GM12878 (cell line): ENCODE data around the gene IFIT1. TPM values are rescaled to one million over a fixed set of nuclear protein-coding genes. Genes with fewer than 3 reads are reported as not detected.

ENCODE experiments used
- BMI1 ChIP-seq: fragments of 450-650 bp; IDR thresholded peaks from 2 replicates; pipeline ENCODE4 v1.6.1; 2016; ENCODE audit warnings: mild to moderate bottlenecking, moderate library complexity, borderline replicate concordance
- CHD2 ChIP-seq: IDR thresholded peaks from 2 replicates; pipeline ENCODE4 v1.6.1; 2011; ENCODE audit warnings: low read depth, low read length, improper control_type of control experiment, borderline replicate concordance
- EP300 ChIP-seq, 2 experiments: fragments of 150-350 bp in 1 of 2; IDR thresholded peaks; 2 replicates each; pipeline ENCODE4 v1.6.1; 2011 to 2012; ENCODE audit warnings: low read depth in 2 of 2, low read length in 2 of 2, borderline replicate concordance in 1 of 2, improper control_type of control experiment in 1 of 2, inconsistent platforms in 1 of 2; ENCODE audit not compliant: control insufficient read depth in 1 of 2
- GATAD2B ChIP-seq: fragments of 450-650 bp; conservative IDR thresholded peaks from 2 replicates; pipeline ENCODE4 v1.6.1; 2017; ENCODE audit warnings: low read depth, mild to moderate bottlenecking, moderate library complexity
- KDM1A ChIP-seq: fragments of 200-600 bp; sonication (generic); IDR thresholded peaks from 2 replicates; pipeline ENCODE4 v1.6.1; 2016; ENCODE audit warnings: borderline replicate concordance
- KLF5 ChIP-seq: fragments of 450-650 bp; IDR thresholded peaks from 2 replicates; pipeline ENCODE4 v1.6.1; 2014; ENCODE audit warnings: mild to moderate bottlenecking; ENCODE audit not compliant: partially characterized antibody
- MYC ChIP-seq: IDR thresholded peaks from 2 replicates; pipeline ENCODE4 v1.6.1; 2011; ENCODE audit warnings: mild to moderate bottlenecking, low read length, moderate library complexity, inconsistent platforms; ENCODE audit not compliant: insufficient read depth, insufficient replicate concordance, insufficient read length, severe bottlenecking
- NFIC ChIP-seq: IDR thresholded peaks from 2 replicates; pipeline ENCODE4 v1.6.1; 2012; ENCODE audit warnings: low read depth, mild to moderate bottlenecking, inconsistent platforms, low read length, moderate library complexity
- NFXL1 ChIP-seq: fragments of 450-650 bp; IDR thresholded peaks from 2 replicates; pipeline ENCODE4 v1.6.1; 2017; ENCODE audit warnings: antibody characterized with exemption, mild to moderate bottlenecking, borderline replicate concordance
- NR2C2 ChIP-seq: IDR thresholded peaks from 2 replicates; pipeline ENCODE4 v1.6.1; 2011; ENCODE audit warnings: borderline replicate concordance, low read depth; ENCODE audit not compliant: control insufficient read depth, insufficient read length
- RBBP5 ChIP-seq: fragments of 200-600 bp; sonication (generic); conservative IDR thresholded peaks from 2 replicates; pipeline ENCODE4 v1.6.1; 2016
- SPI1 ChIP-seq: IDR thresholded peaks from 2 replicates; pipeline ENCODE4 v1.6.1; 2011; ENCODE audit warnings: low read depth, mild to moderate bottlenecking, low read length, moderate library complexity, borderline replicate concordance; ENCODE audit not compliant: insufficient read depth
- STAT3 ChIP-seq: IDR thresholded peaks from 2 replicates; pipeline ENCODE4 v1.6.1; 2011; ENCODE audit warnings: low read depth, low read length, improper control_type of control experiment
- SUZ12 ChIP-seq: fragments of 200-600 bp; sonication (generic); IDR thresholded peaks from one replicate; pipeline ENCODE4 v1.6.1; 2018; ENCODE audit warnings: antibody characterized with exemption, mild to moderate bottlenecking; ENCODE audit not compliant: unreplicated experiment
- TARDBP ChIP-seq: IDR thresholded peaks from 2 replicates; pipeline ENCODE4 v1.6.1; 2016; ENCODE audit warnings: borderline replicate concordance
- TCF7 ChIP-seq: IDR thresholded peaks from 2 replicates; pipeline ENCODE4 v1.6.1; 2014; ENCODE audit warnings: antibody characterized with exemption, borderline replicate concordance
- WRNIP1 ChIP-seq: IDR thresholded peaks from 2 replicates; pipeline ENCODE4 v1.6.1; 2011; ENCODE audit warnings: low read depth, low read length, improper control_type of control experiment, borderline replicate concordance
- ZNF217 ChIP-seq: fragments of 450-650 bp; IDR thresholded peaks from 2 replicates; pipeline ENCODE4 v1.6.1; 2017; ENCODE audit warnings: antibody characterized with exemption, mild to moderate bottlenecking
- ZNF24 ChIP-seq: fragments of 450-650 bp; IDR thresholded peaks from 2 replicates; pipeline ENCODE4 v1.6.1; 2017; ENCODE audit warnings: antibody characterized with exemption, mild to moderate bottlenecking
- ZSCAN29 ChIP-seq: fragments of 450-650 bp; IDR thresholded peaks from 2 replicates; pipeline ENCODE4 v1.6.1; 2017; ENCODE audit warnings: mild to moderate bottlenecking, moderate library complexity
- ZZZ3 ChIP-seq: IDR thresholded peaks from 2 replicates; pipeline ENCODE4 v1.6.1; 2011; ENCODE audit warnings: low read depth; ENCODE audit not compliant: control insufficient read depth, insufficient read length
- polyA plus RNA-seq, 11 experiments: library from polyadenylated mRNA; depleted of rRNA in 4 of 11; unstranded in 6 of 11; stranded (reverse) in 5 of 11; fragments of >200 nt; fragmentation: Nextera tagmentation in 4 of 11; fragmentation: Illumina TruSeq in 1 of 11; extraction: Ambion mirVana in 4 of 11; extraction: Trizol in 1 of 11; gene quantifications; 1 replicate in 1 of 11; 2 replicates in 10 of 11; pipeline versions ENCODE4 v1.2.1 to v1.2.3, GENCODE V29; 2011 to 2016; ENCODE audit warnings: inconsistent platforms in 2 of 11, missing spikeins in 2 of 11, low read depth in 1 of 11
- total RNA-seq, 4 experiments: library from RNA; depleted of rRNA in 3 of 4; stranded (reverse); fragments of >200 nt in 3 of 4; fragmentation: Illumina TruSeq in 1 of 4; extraction: Trizol in 1 of 4; gene quantifications; 2 replicates each; pipeline versions ENCODE4 v1.2.1 to v1.2.3, GENCODE V29; 2013 to 2021
- TF ChIP-seq, protein P1 (sequence below): fragments of 450-650 bp; IDR thresholded peaks from 2 replicates; pipeline ENCODE4 v1.6.1; 2017; ENCODE audit warnings: mild to moderate bottlenecking, moderate library complexity
- TF ChIP-seq, protein P2 (sequence below): IDR thresholded peaks from 2 replicates; pipeline ENCODE4 v1.6.1; 2012; ENCODE audit warnings: low read depth, low read length, improper control_type of control experiment

The IFIT1 gene
- total and polyA plus RNA-seq, 10 of the 15 experiments (the other 5 are each of a cell fraction or from before 2014, with no cell fraction given): 13.9 to 37.2 (median 22.3) TPM

DNA sequence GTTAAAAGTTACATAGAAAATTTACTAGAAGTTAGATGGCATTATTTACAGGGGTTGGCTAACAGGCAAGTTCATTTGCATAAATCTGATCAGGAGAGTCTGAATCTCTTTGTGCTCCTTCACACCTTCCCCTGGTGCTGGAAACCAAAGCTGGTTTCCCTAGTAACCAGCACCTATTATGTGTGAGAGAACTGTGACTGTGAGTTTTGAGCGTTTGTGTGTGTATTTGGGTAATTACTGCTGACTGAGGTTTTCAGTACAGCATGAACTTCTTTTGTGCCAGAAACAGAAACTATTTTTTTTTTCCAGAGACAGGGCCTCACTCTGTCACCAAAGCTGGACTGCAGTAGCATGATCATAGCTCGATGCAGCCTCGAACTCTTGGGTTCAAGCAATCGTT lies 24.9 kb upstream of the IFIT1 start (continued):
- TF ChIP-seq, protein P1, sequence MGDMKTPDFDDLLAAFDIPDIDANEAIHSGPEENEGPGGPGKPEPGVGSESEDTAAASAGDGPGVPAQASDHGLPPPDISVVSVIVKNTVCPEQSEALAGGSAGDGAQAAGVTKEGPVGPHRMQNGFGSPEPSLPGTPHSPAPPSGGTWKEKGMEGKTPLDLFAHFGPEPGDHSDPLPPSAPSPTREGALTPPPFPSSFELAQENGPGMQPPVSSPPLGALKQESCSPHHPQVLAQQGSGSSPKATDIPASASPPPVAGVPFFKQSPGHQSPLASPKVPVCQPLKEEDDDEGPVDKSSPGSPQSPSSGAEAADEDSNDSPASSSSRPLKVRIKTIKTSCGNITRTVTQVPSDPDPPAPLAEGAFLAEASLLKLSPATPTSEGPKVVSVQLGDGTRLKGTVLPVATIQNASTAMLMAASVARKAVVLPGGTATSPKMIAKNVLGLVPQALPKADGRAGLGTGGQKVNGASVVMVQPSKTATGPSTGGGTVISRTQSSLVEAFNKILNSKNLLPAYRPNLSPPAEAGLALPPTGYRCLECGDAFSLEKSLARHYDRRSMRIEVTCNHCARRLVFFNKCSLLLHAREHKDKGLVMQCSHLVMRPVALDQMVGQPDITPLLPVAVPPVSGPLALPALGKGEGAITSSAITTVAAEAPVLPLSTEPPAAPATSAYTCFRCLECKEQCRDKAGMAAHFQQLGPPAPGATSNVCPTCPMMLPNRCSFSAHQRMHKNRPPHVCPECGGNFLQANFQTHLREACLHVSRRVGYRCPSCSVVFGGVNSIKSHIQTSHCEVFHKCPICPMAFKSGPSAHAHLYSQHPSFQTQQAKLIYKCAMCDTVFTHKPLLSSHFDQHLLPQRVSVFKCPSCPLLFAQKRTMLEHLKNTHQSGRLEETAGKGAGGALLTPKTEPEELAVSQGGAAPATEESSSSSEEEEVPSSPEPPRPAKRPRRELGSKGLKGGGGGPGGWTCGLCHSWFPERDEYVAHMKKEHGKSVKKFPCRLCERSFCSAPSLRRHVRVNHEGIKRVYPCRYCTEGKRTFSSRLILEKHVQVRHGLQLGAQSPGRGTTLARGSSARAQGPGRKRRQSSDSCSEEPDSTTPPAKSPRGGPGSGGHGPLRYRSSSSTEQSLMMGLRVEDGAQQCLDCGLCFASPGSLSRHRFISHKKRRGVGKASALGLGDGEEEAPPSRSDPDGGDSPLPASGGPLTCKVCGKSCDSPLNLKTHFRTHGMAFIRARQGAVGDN: peak; percentile 61; the same call in 1 of the 2 replicates
- TF ChIP-seq SPI1 (no peak), ZZZ3 (no peak), KLF5 (no peak), MYC (no peak), TARDBP (no peak), NFXL1 (no peak), ZNF217 (no peak), CHD2 (no peak), BMI1 (peak; percentile 76; the same call in 1 of the 2 replicates), TCF7 (no peak), RBBP5 (no peak), SUZ12 (no peak), ZSCAN29 (no peak), ZNF24 (peak; percentile 92), EP300 (IDR thresholded peaks at IDR 0.05; ENCODE audit: borderline replicate concordance in 1 of 2, control insufficient read depth in 1 of 2, low read depth in 2 of 2, low read length in 2 of 2) (peak; percentile 35 to 58; a peak in 1 of 4 replicates), STAT3 (no peak), NFIC (no peak), KDM1A (no peak), WRNIP1 (no peak), GATAD2B (no peak), NR2C2 (no peak)
- TF ChIP-seq, protein P2, sequence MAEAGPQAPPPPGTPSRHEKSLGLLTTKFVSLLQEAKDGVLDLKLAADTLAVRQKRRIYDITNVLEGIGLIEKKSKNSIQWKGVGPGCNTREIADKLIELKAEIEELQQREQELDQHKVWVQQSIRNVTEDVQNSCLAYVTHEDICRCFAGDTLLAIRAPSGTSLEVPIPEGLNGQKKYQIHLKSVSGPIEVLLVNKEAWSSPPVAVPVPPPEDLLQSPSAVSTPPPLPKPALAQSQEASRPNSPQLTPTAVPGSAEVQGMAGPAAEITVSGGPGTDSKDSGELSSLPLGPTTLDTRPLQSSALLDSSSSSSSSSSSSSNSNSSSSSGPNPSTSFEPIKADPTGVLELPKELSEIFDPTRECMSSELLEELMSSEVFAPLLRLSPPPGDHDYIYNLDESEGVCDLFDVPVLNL: no peak
